HG02678 (cell line): ENCODE data around the gene UBXN7.
"Not testable (repeated sequence)": the region's sequence is repeated elsewhere in the genome, so short reads cannot be mapped to it uniquely, and the experiment has no call there.

ENCODE experiments used
- ATAC-seq: cut with Tn5 transposase; IDR thresholded peaks from one replicate; pipeline ENCODE4 v1.9.1; 2021; ENCODE audit warnings: mild to moderate bottlenecking, moderate library complexity; ENCODE audit not compliant: unreplicated experiment

The UBXN7 gene

DNA sequence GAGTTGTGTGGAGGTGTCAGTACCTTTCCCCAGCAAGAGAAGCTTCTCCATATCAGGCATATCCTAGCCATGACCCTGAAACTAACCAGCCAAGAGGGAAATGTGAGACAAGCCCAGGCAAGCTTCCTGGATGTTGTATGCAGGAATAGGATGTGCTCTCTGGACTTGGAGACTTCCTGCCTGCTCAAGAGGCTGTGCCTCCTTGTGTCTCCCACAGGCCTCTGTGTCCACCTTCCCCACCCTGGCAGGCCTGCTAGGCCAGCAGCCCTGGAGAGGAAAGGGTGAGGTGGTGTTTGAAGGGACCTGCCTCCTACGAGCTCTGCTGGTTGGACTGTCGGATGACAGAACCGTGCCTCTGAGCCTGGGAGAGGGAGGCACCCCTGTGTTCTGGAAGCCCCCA is 112.1 kb downstream of the UBXN7 start:
- ATAC-seq, result no peak

DNA sequence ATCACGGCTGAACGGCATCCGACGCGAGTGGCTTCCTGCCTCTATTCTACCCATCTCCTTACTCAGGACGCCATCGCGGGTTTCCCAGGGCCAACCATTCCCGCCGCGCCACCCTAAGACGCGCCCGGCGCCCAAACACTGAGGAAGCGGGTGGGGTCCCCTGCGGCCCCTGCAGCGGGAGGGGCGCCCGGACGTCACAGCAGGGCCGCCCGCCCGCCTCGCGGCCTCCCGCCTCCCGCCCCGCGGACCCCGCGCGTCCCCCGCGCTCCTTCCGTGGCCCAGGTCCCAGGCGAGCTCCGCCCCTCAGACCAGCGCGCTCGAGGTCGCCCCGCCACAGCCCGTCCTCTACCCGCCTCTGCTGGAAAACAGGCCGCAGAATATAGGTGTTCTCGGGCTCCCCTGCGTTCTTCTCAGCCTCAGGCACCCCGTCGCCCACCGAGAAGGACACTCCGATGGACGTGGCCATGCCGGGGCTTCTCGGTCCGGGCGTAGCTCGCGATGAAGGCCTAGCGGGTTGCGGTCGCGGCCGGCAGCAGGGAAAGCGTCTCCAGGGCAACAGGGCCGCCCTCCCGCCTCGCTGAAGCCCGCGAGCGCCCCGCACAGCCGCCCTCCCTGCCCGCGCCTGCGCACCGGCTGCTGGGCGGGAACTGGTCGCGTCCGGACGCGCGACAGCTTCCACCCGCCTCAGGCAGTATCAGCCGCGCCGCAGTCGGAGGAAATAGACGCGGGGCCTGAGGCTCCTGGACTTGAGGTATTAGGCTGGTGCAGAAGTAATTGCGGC is 114.3 kb downstream of the UBXN7 start, which contains the start of gene DYNLT2B:
TSS of gene DYNLT2B (minus strand) at position 554 of the 781 bp plus-strand sequence. CDS start at position 466, 88 bp downstream.
- ATAC-seq, result peak; percentile 88

DNA sequence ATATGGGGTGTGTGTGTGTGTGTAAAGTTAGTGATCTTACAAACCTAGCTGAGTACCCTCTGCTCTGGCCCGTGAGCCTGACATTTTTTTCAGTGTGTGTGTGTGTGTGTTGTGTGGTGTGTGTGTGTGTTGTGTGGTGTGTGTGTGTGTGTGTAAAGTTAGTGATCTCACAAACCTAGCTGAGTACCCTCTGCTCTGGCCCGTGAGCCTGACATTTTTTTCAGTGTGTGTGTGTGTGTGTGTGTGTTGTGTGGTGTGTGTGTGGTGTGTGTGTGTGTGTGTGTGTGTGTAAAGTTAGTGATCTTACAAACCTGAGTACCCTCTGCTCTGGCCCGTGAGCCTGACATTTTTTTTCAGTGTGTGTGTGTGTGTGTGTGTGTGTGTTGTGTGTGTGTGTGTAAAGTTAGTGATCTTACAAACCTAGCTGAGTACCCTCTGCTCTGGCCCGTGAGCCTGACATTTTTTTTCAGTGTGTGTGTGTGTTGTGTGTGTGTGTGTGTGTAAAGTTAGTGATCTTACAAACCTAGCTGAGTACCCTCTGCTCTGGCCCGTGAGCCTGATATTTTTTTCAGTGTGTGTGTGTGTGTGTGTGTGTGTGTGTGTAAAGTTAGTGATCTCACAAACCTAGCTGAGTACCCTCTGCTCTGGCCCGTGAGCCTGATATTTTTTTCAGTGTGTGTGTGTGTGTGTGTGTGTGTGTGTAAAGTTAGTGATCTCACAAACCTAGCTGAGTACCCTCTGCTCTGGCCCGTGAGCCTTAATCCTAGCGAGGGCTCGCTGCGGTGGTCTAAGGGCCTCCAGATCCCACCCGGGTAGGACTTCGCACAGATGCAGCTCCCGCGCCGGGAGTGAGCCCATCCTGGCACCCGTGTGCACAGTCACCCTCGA is 115.2 kb downstream of the UBXN7 start:
- not testable (repeated sequence) for ATAC-seq

DNA sequence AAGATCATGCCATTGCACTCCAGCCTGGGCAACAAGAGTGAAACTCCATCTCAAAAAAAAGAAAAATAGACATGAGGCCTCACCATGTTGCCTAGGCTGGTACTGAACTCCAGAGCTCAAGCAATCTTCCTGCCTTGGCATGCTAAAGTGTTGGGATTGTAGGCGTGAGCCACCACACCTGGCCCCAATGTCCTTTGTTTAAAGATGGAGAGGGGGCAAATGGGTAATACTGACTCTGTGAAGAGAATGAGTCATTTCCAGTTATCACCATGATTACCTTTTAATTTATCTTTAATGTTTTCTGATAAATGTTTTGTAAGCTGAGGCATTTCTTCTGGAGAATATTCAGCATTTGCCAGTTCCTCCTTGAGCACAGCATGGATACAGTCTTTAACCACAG is 116.4 kb downstream of the UBXN7 start:
- ATAC-seq, result no peak

DNA sequence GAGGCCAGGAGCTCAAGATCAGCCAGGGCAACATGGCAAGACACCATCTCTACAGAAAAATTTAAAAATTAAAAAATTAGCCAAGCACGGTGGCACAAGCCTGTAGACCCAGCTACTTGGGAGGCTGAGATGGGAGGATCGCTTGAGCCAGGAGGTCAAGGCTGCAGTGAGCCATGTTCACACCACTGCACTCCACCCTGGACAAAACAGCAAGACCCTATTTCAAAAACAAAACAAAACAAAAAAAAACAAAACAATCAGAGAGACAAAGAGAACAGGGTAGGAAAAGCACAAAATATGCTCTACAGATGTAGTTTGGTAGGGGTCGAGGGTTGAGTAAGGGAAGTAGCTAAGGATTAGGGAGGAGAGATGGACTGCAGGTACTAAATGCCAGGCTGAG is 117.6 kb downstream of the UBXN7 start:
- no peak for ATAC-seq

DNA sequence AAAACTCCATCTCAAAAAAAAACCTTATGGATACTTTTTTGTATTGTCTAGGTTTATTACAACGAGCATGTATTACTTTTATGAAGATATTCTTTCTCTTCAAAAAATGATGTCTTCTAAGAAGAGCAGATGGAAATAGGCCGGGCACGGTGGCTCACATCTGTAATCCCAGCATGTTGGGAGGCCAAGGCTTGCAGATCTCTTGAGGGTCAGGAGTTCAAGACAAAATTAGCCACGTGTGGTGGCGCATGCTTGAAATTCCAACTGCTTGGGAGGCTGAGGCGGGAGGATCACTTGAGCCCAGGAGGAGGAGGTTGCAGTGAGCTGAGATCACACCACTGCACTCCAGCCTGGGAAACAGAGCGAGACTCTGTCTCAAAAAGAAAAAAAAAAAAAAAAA is 118.1 kb downstream of the UBXN7 start:
- ATAC-seq, result not testable (repeated sequence)

DNA sequence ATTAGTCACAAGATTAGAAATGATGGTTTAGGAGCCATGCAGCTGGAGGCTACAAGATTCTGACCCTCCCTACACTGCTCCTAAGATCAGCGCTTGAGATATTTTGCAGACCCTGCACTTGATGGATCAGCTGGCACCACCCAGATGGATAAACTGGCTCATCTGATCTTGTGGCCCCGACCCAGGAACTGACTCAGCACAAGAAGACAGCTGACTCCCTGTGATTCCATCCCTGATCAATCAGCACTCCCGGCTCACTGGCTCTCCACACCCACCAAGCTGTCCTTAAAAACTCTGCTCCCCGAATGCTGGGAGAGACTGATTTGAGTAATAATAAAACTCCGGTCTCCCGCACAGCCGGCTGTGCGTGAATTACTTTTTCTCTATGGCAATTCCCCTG is 129.3 kb downstream of the UBXN7 start:
- not testable (repeated sequence) for ATAC-seq

DNA sequence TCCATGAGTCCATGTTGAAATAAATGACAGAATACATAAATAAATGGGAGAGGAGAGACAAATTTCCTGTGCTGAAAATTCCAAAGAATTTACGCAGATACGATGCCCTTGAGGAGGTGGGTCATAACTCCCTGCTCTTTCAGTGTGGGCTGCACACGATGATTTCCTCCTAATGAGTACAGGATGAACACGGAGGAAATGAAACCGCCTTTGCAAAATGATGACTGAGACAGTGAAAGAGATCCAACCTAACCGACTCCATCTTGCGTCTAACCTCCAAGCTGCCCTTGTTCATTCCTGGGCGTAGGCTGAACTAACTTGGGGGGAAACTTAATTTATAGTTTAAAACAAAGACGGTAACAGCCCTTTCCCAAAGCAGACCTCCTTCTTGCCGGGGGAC is 129.7 kb downstream of the UBXN7 start:
- not testable (repeated sequence) for ATAC-seq

DNA sequence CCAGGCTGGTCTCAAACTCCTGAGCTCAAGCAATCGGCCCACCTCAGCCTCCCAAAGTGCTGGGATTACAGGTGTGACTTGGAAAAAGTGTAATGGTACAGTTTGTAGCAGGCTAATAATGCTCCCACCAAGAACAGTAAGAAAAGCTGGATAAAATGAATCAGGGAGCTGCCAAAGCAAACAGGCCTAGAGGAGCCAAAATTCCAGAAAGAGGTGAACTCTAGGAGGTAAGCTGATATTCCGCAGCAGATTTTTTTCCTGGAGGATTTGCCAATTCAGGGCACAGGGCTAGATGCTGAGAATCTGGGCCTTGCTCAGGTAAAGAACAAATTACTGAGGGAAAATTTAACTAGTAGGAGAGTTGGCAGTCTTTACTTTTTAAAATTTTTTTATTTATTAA is 133.7 kb downstream of the UBXN7 start:
- ATAC-seq, result no peak
